Astrocyte of the spinal cord (primary cell): ENCODE data around the gene NOXRED1.

Experiments used
- DNase-seq: peaks from one replicate; pipeline ENCODE4 v3.0.0; 2011; ENCODE audit warnings: low read depth, low spot score
- H3K4me3 ChIP-seq: 2 replicates; pipeline ENCODE4 v1.5.1; 2011; ENCODE audit warnings: low read depth, mild to moderate bottlenecking, low read length, moderate library complexity
- CTCF ChIP-seq: IDR thresholded peaks from 2 replicates; pipeline ENCODE4 v1.5.1; 2012; ENCODE audit warnings: low read depth, mild to moderate bottlenecking, low read length, inconsistent platforms
- in situ Hi-C: cut with HindIII; loops from 2 replicates; pipeline ENCODE4 v1.10.0; 2017; ENCODE audit warnings: low sequenced_read_pairs

NOXRED1 gene

GRCh38 chr14:77347751-77348150, 75.6 kb downstream of the NOXRED1 start:
- in situ Hi-C loops: no loop called here
- no peak for TF ChIP-seq CTCF
- no peak for DNase-seq
- H3K4me3 ChIP-seq: no peak overlapping the region

GRCh38 chr14:77346495-77346894, 76.8 kb downstream of the NOXRED1 start:
- no peak for TF ChIP-seq CTCF
- H3K4me3 ChIP-seq: no peak overlapping the region
- DNase-seq: no peak
- in situ Hi-C loops: no loop called here

GRCh38 chr14:77344377-77344996, 78.8 kb downstream of the NOXRED1 start:
- no peak overlapping the region for H3K4me3 ChIP-seq
- DNase-seq: peak; percentile 3
- in situ Hi-C loops: no loop called here
- no peak for TF ChIP-seq CTCF
